NCI-H2029 (cell line): Measurements from ENCODE around the gene NNAT.

Experiments used
- DNase-seq: peaks from one replicate; lab custom pipeline; 2025; lab: John Stamatoyannopoulos, UW

The NNAT gene

DNA sequence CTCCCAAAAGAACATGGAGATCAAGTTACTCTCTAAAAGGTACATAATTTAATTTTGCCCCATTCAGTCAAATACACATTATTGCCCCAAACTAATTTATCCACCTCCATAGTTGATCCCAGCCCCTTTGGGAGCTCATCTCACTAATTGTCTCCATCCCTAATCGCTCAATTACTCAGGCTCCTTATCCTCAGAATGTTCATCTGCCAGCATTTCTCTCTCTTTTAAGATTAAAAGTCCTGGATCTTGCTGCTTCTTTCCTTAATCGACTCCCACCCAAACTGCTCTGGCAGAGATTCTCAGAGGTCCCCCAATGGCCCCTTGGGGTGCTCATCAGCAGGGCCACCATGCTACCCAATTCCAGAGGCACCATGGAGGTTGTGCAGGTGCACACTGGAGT lies 18.4 kb upstream of the NNAT start:
- DNase-seq: no peak

DNA sequence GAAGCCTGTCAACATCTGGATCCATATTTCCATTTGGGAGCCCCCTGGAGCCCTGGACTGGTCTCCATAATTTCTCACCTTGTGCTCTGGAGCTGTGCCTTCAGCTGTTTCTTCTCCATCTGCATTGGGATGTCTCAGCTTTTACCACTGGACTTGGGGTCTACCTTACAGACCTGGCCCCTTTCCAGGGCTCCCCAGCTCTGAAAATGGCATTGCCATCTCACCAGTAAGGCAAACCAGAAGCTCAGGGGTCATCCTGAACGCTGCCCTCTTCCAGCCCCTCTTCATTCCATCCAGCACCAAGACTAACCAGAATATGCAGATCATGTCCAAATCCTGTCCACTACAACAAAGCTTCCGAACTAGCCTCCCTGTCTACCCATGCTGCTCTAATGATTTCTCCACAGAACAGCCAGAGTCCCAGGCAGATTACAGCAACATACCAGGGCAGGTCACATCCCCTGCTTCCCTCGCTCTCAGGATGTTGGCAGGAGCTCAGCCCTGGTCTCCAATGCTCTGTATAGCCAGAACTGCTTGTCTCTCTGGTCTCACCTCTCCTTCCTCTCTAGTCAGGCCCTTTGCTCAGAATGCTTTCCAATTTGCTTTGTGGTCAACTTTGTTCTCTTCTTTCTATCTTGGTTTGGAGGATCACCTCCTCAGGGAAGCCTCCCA lies 17.7 kb upstream of the NNAT start:
- no peak for DNase-seq

DNA sequence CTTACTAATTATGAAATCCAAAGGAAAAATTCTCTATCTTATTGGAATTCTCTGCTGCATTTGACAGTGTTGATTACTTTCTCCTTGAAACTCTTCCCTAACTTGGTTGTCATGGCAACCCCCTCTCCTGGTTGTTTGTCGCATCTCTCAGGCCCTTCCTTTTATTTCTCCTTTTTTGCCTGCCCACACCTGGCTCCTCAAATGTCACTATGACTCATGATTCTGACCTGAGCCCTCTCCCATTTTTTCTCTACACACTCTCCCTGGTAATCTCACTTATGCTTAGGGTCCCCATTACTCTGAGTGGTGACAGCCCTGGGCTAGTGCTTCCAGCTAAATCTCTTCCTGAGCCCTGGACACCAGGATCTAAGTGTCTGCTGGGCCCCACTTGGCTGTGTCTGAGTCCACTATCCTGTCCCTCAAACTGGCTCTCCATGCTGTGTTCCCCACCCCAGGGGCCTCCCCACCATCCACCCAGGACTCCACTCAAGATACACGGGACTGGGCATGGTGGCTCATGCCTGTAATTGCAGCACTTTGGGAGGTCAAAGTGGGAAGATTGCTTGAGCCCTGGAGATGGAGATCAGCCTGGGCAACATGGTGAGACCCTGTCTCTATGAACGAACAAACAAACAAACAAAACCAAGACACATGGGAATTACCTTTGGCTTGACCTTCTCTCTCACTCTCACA lies 16.5 kb upstream of the NNAT start:
- no peak for DNase-seq

DNA sequence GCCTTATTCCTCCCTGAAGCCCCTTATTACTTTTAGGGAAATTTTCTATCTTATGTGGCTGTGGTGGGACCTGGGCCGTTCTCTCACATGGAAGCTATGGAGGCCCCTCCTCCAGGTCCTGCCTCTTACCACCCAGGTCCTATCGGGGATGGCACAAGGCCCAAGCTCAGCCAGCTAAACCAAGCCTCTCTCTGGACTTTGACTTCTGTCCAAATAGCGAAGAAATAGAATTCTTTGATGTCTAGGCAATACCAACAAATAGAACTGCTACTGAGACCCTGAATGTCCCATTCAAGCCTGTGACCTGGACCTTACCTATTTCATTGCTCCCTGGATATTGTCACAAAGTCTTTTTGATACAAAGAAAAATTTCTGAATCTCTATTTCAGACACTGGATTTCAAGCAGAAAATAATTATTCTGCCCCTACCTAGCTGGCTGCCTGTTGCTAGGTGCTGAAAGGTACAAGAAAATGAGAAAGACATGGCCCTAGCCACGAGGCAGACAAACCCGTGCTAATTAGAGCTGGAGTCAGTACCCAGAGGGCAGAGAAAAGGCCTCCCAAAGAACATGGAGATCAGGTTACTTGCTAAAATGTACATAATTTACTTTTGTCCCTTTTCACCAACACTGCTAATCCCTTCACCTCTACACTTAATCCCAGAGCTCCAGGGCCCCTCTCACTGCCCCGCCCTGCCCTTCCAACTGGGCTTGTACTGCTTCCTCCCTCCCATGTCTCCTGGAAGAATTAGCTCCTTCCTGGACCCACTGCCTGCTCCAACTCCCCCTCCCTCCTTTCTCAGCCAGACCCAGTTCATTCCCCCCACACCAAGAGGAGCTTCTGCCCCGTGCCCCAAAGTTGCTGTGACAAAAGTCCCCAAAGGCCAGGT lies 15.5 kb upstream of the NNAT start:
- no peak for DNase-seq

DNA sequence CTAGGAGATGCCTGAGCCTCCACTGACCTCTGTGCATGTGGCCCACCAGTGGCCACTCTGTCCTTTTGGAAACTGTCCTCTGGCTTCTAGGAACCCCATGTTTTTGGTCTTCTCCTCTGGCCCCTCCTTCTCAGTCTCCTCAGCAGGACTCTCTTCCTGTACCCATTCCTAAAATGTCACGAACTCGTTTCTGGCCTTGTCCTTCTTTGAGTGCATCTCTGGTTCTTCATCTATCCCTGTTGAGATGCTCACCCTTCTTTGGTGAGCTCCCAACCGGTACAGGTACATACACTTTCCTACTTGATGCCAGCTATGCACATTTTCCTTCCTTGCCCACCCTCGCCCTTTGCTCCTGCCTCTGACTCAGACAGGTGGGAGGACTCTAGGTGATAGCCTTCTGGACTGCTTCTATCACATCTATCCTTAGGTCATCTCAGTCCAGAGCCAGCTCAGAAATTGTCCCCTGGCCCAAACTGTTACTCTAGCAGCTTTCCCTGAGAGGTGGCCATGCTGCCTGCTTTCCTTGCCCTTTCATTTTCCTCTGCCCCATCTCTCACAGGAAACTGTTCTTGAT lies 14.8 kb upstream of the NNAT start:
- no peak for DNase-seq

DNA sequence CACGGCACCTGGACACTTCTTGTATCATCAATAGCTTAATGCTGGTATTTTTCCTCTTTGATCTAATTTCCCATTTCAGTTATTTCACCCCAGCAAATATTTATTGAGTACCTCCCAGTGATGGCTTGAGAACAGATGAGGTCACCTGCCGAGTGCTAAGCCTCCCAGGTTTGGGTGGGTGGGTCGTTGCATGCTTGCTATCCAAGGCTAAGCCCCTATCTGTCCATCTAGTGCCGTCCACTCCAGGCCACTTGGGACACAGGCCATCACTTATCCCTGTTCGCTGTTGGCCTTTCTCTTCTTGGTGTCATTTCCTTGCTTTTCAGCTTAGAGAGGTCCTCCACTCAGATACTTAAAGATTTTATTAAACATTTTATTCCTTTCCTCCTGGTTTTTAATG lies 10.8 kb upstream of the NNAT start:
- no peak for DNase-seq

DNA sequence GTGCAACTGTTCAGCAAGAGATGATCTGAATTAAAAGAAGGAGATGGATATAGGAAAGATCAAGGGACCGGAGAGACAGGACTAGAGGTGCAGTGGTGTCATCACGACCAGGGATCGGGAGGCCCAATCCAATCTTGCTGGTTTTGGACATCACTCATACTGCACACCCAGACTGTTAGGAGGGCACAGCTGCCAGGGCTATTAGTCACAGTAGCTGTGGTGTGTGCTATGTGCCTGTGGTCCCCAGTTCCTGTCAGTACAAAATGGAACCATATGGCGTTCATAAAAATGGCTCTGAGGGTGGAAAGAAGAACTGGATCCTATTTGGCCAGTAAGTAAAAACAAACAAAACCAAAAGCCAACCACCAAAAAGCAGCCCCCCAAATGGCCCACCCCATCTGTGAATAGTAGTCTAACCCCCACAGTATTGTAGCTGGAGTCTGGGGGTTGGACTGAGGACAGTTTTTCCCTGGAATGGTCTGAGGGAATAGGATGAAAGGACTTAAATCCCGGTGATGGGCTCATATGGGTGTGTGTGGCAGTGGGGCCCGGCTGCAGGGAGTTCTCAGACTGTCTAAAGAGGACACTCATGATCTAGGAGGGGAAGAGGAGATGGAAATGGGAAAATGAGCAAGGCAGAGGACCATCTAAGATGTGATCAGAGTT lies 9.3 kb upstream of the NNAT start:
- no peak for DNase-seq

DNA sequence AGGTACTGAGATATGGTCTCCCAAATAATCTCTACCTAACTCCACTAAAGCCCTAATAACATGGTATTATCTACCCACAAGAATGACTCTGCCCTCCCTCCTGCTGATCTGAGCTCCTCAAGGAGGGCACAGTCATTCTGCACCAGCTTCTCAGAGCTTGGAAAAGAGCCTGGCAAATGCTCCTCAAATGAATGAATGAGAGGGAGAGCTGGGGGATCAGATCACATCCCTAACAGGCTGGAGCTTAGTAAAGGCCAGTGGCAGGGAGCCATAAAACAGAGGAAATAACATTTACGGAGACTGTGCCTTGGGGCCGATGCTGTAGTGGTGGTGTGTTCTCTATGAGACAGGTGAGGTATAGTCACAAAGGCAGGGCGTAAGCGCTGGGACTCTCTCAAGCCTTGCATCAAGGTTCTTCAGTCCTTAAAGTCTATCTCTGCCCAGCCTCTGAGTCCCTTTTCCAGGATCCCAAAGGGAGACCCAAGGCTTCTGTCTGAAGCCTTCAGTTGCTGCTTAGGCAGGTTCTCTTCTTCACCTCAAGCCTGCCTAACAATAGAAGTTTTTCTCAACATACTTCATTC lies 7.2 kb upstream of the NNAT start:
- no peak for DNase-seq

DNA sequence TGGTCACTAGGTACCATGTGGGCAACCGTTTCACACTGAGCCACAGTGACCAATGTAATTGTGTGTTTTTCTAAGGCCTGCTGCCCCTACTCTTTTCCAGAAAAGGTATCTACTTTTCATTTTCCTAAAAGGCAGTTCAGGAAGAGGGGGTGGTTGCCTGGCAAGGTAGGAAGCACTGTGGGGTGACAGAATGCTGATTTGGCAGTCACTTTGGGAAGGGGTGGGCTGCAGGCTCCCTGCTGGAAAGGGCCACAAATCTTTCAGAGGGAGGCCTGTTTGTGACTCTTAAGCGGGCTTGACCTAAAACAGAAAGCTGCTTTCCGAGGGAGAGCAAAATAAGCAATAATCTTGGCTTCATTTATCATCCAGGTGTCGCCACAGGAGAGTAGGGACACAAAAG lies 5.2 kb upstream of the NNAT start:
- no peak for DNase-seq

DNA sequence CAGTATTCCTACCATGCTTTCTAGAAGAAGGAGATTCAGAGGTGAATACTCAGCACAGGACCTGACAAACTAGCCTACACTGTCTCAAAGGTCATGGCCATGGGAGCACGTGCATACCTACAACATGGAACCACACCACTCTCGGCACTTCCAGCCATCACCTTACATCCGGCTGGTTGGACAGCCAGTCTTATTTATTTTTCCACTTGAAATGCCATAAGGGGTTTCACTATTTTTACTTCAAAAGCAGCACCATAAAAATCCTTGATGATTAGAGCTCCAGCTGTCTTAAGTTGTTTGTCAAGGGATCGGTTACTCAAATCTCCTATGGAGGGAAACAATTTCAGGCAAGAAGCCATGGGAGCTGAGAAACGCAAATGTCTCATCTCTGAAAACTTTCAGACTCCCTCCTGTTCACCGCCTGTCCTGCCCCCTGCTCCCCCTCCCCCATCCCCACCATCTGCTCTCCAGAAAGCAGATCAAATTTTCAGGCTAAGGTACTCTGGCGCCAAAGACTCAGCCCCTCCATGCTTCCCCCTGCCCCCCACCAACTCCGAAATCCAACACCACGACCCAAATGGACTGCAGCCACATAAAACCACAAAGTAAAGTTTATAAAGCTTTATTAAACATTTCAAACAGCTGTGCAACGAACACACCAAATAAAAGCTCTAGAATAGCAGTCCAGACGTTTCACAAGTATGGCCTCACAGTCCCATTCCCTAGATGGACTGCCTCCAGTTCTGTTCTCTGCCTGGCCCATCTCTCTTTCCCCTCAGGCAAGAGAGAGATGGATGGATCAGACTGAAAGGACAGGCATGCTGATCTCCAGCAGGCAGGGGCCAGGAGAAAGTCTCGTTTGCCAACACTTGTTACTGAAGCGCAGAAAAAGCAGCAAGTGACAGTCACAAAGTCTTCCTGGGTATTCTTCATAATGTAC lies 4.0 kb upstream of the NNAT start:
- no peak for DNase-seq

DNA sequence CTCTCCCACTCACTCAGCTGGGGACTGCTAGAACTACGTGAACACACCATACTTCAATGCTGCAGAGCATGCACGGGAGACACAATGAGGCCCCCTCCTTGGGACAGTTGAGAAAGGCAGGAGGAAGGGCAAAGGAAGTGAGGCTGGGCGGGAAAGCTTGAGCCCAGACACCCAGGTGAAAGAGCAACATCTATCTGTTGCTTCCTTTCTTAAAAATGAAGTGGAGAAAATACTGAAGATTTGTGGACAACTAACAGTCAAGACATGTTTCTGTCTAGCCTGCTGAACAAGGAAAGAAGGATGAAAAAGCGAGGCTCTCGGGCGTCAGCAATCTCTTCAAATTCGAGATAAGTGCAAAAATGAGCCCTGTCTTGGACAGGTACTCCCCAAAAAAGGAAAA lies 3.0 kb upstream of the NNAT start:
- no peak for DNase-seq

DNA sequence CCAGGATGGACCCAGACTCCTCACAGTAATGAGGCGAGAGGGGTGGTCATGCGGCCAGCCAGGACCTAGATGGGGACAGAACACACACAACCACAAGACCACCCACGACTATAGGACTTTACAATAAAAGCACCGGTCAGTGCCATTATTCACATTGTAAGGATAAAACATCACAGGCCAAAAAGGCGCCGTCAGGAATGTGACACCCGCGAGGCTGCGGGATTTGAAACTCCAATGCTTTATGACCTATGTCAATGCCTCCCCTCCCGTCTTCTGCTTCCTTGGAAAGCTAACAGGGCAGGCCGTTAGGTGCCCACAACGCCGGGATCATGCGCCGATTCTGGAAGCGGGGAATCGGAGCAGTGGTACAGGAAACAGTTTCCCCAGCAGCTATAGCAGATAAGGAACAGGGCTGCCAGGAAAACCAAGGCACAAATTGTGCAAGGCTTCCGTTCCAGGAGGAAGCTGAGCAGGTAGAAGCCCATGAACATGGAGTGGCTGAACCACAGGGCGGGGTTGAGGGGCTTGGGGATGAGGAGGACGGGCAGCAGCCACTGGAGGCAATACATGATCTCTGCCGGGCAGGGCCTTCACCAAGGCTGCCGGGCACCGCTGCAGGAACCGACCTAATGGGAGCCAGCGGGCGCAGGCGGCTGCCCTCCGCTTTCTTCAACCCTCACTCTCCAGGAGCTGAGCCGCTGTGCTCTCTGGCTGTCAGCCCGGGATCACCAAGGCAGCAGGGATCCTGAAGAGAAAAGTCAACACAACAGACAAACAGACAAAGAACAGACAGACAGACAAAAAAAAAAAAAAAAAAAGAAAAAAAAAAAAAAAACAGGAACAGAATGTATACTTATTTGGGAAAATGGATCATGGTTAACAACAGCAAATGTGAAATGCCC lies 2.2 kb upstream of the NNAT start:
- peak; percentile 74 for DNase-seq

DNA sequence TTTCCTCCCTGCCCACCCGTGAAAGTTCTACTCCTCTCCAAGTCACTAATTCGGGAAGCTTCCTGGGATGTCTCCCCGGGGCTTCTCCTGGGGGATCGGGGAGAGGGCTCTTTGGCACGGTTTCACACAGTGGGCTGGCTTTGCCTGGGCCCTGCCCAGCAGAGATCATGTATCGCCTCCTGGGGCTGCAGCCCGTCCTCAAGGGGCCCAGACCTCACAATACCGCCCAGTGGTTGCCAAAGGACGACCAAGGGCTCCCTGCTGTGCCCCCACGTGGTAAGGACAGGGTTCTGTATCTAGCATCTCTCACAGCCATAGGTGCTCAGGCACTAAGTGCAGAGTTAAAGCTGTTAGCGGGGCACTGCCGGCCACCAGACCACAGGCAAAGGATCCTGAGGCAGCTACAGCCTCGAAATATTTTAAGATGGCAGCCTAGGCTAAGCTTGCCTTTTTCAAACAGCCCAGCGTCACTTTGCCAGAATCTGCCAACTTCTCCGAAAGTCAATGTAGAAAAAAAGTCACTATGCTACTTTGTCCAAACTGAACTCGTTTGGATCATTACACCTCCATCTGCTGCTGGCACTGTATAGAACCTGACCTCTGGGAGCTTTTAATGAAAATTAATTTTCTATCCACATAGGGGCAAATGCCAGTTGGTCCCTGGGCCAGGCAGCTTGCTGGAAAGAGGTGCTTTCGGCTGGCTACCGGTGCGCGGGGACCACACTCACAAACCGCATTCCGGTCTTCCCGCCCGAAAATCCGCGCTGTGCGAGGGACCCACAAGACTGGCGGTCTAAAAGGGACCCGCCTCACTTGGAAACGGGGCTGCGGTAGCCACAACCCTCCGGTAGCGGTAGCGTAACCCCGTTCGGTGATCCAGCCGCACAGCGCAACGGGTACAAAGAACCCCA lies 1.3 kb upstream of the NNAT start:
- DNase-seq: peak; percentile 70

DNA sequence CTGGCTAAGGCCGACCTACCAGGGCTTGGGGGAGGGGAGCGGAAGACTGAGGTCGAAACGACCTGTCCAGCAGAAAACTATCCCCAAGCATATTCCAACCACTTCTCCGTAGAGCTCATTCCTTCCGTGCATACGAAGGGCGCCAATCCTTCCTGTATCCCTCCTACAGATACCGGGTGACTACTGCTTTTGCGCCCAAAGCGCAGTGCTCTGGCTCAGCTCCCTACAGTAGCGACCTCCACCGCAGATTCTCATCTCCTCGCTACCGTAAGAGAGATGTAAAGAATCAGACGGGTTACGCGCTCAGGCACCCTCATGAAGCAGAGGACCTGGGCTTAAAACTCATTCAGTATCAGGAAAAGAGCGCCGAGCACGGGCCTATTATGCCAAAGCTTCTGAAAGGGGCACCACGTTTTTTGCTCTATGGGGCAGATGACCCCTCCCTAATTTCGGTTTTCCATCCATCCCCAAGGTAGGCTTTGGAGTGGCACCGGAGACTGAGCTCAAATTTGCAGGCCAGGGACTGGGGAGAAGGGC lies 563 bp upstream of the NNAT start:
- no peak for DNase-seq

DNA sequence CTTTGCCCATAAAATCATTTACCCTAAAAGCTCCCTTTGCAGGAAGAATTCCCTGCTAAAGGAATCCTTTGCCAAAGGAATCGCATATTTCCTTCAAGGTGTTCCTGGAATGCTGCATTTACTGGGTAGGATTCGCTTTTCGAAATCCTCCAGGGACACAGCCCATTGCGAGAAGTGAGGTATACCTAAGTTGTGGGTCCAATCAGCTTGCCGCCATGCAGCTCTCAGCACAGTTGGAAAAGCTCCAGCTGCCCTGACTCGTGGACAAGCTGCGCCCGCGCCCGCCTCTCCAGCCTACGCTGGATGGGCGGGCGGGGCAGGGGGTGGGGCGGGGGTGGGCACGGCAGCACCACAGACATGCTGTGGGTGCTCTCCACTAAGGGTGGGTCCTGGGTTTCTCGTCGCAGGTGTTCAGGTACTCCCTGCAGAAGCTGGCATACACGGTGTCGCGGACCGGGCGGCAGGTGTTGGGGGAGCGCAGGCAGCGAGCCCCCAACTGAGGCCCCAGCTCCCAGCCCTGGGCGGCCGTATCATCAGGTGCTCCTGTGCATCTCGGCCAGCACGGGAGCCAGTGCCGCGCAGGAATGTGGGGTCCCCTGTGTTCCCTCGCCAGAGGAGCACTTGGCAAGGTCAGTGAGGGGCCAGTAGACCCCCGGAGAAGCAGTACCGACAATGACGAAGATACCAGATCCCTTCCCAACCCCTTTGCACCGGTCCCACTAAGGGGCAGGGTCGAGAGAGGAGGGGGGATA lies 1.4 kb downstream of the NNAT start:
- DNase-seq: peak; percentile 89

DNA sequence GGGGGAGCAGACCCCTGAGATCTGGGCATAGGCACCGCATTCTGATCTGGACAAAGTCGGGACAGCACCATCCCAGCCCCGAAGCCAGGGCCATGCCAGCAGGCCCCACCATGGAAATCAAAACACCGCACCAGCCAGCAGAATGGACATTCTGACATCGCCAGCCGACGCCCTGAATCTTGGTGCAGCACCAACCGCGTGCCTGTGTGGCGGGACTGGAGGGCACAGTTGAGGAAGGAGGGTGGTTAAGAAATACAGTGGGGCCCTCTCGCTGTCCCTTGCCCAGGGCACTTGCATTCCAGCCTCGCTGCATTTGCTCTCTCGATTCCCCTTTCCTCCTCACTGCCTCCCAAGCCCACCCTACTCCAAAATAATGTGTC lies 2.0 kb downstream of the NNAT start:
- no peak for DNase-seq

DNA sequence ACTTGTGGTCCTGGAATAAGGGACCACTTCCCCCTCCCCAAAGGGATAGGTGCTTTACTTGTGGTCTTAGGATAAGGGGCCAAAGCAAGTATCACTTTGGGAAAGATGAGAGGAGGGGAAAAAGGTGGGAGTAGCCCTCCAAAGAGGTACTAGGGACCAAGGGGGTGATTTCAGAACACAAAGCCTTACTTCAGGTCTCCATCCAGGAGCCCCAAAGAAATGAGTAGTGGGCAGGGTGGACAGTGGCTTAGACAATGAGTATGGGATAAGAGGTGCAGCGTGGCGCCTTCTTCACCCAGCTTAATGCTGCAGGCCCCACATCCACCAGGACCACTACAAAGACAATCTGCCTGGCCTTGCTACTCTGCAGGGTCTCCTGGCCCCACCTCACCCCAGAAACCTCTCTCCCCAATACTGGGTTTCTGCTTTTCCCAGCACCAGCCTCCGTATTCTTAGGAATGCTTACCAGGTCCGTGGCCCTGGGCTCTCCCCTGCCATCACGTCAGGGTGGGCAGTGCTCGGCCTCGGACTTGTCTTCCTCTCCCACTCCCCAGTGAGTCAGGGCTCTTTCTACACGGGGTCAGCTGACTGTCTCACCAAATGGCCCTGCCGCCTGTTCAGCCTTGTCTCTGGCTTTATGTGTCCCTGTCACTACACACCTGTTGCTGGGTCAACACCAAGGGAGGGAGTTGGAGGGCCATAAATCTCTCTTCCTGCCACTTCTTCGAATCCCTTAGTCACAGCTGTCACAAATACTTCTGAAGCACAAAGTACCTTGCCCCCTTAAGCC lies 3.1 kb downstream of the NNAT start:
- peak; percentile 46 for DNase-seq
